Measurements from ENCODE around the gene FURIN. TPM values are rescaled to one million over a fixed set of nuclear protein-coding genes. Genes with fewer than 3 reads are reported as not detected.
"Not testable (repeated sequence)": the region's sequence is repeated elsewhere in the genome, so short reads cannot be mapped to it uniquely, and the experiment has no call there.

FURIN gene
- total and polyA plus RNA-seq, 2 donors = 11.5 to 36.7 TPM

DNA sequence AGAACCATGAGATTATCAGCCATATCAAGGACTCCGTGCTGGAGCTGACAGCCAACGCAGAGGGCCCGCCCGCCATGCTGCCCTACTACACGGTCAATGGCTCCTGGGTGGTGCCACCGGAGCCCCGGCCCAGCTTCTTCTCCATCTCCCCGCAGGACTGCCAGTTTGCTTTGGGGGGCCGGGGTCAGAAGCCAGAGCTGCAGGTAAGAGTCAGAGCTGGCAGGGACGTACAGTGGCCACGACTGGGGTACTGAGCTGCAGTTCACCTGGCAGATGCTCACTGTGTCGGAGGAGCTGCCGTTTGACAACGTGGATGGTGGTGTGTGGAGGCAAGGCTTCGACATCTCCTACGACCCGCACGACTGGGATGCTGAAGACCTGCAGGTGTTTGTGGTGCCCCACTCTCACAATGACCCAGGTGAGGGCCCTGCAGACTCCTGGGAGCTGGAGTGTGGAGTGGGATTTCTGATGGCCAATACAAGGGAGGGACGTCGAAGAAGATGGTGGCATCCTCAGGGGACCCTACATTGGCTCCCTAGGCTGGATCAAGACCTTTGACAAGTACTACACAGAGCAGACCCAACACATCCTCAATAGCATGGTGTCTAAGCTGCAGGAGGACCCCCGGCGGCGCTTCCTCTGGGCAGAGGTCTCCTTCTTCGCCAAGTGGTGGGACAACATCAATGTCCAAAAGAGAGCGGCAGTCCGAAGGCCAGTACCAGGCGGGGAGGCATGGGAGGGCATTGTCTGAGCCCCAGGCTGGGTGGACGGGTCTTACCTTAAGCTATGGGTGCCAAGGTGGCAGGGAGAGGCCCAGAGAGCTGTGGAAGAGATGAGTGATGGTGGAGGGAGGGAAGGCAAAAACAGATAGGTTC lies 37.2 kb downstream of the FURIN start:
- 95% methylated on average over 28 of the region's 28 CpGs for WGBS
- H3K36me3 ChIP-seq (ENCODE audit: control insufficient read depth in 2 of 2, insufficient read depth in 2 of 2, low read length in 1 of 2) = peaks cover 47% of the 10 kb centered on the region in 2 donors
- H3K4me3 ChIP-seq (ENCODE audit: low read length in 2 of 2) = no peak overlapping the region
- H3K4me1 ChIP-seq (ENCODE audit: control insufficient read depth in 2 of 2, insufficient read depth in 2 of 2, low read length in 2 of 2) = peaks cover 7 to 15% of the 10 kb centered on the region in 2 donors
- H3K9me3 ChIP-seq (ENCODE audit: control insufficient read depth in 2 of 2, insufficient read depth in 1 of 2, low read length in 1 of 2) = no peaks in the 10 kb centered on the region
- peaks cover 0 to 2% of the 10 kb centered on the region in 2 donors for H3K27me3 ChIP-seq (ENCODE audit: control insufficient read depth in 2 of 2, insufficient read depth in 1 of 2, low read length in 1 of 2)
- no peak overlapping the region for H3K27ac ChIP-seq (ENCODE audit: low read depth in 1 of 2, low read length in 1 of 2)
- no peak for DNase-seq (ENCODE audit: low read depth in 6 of 9, low spot score in 9 of 9)

DNA sequence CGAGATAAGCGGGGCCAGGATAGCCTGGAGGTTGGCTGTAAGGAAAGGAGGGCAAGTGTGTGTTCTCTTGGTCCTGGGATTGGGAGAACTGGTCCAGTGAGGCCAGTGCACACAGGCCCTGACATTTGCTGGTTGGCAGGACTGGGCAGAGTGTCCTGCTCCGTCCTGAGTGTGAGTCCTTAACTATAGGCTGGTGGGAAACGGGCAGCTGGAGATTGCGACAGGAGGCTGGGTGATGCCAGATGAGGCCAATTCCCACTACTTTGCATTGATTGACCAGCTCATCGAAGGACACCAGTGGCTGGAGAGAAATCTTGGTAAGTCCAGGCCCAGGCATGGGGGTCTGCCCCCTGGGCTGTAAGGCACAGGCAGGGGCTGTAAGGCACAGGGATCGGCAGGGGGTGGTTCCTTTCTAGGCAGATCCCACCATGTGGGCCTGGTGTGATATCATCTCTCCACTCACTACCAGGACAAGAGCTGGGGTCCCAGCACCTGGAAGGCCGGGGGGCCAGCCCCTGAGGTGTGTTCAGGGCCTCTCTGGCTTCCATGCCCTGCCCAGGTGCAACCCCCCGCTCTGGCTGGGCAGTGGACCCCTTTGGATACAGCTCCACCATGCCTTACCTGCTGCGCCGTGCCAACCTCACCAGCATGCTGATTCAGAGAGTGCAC lies 37.9 kb downstream of the FURIN start:
- Histone ChIP-seq H3K9me3 (ENCODE audit: control insufficient read depth in 2 of 2, insufficient read depth in 1 of 2, low read length in 1 of 2) (no peaks in the 10 kb centered on the region), H3K36me3 (ENCODE audit: control insufficient read depth in 2 of 2, insufficient read depth in 2 of 2, low read length in 1 of 2) (peaks cover 54 to 55% of the 10 kb centered on the region in 2 donors), H3K27me3 (ENCODE audit: control insufficient read depth in 2 of 2, insufficient read depth in 1 of 2, low read length in 1 of 2) (peaks cover 0 to 2% of the 10 kb centered on the region in 2 donors), H3K4me3 (ENCODE audit: low read length in 2 of 2) (no peak overlapping the region), H3K4me1 (ENCODE audit: control insufficient read depth in 2 of 2, insufficient read depth in 2 of 2, low read length in 2 of 2) (peaks cover 7 to 15% of the 10 kb centered on the region in 2 donors), H3K27ac (ENCODE audit: low read depth in 1 of 2, low read length in 1 of 2) (no peak overlapping the region)
- WGBS = 98% methylated on average over 11 of the region's 11 CpGs
- no peak for DNase-seq (ENCODE audit: low read depth in 6 of 9, low spot score in 9 of 9)

DNA sequence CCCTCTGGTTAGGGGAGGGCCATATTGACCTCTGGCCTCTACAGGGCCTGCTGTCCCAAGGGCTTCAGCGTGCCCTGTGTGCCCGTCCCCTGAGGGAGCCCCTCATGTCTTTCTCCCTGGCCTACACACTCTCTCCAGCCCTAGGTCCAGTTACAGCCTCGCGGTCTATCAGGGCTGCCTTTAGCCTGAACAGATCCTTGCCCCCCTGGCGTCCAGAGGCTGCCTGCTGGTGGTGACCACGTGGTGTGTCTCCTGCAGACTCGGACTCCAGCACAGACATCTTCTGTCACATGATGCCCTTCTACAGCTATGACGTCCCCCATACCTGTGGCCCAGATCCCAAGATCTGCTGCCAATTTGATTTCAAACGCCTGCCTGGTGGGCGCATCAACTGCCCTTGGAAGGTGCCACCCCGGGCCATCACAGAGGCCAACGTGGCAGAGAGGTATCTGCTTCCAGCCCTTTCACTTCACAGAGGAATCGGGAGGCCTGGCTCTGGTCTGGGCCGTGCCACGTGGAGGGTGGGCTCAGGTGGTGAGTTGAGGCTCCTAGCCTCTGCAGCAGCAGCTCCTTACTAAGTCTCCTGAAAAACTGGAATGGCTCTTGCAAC lies 38.8 kb downstream of the FURIN start:
- peaks cover 7 to 10% of the 10 kb centered on the region in 2 donors for H3K4me1 ChIP-seq (ENCODE audit: control insufficient read depth in 2 of 2, insufficient read depth in 2 of 2, low read length in 2 of 2)
- H3K9me3 ChIP-seq (ENCODE audit: control insufficient read depth in 2 of 2, insufficient read depth in 1 of 2, low read length in 1 of 2) = no peaks in the 10 kb centered on the region
- no peak for DNase-seq (ENCODE audit: low read depth in 6 of 9, low spot score in 9 of 9)
- H3K27ac ChIP-seq (ENCODE audit: low read depth in 1 of 2, low read length in 1 of 2) = no peak overlapping the region
- no peak overlapping the region for H3K4me3 ChIP-seq (ENCODE audit: low read length in 2 of 2)
- WGBS = 88% methylated on average over 15 of the region's 15 CpGs
- H3K27me3 ChIP-seq (ENCODE audit: control insufficient read depth in 2 of 2, insufficient read depth in 1 of 2, low read length in 1 of 2) = peaks cover 0 to 2% of the 10 kb centered on the region in 2 donors
- H3K36me3 ChIP-seq (ENCODE audit: control insufficient read depth in 2 of 2, insufficient read depth in 2 of 2, low read length in 1 of 2) = peaks cover 59 to 63% of the 10 kb centered on the region in 2 donors

- Histone ChIP-seq H3K27me3 (ENCODE audit: control insufficient read depth in 2 of 2, insufficient read depth in 1 of 2, low read length in 1 of 2) (peaks cover 0 to 2% of the 10 kb centered on the region in 2 donors), H3K4me1 (ENCODE audit: control insufficient read depth in 2 of 2, insufficient read depth in 2 of 2, low read length in 2 of 2) (peaks cover 7 to 9% of the 10 kb centered on the region in 2 donors), H3K4me3 (ENCODE audit: low read length in 2 of 2) (no peak overlapping the region), H3K9me3 (ENCODE audit: control insufficient read depth in 2 of 2, insufficient read depth in 1 of 2, low read length in 1 of 2) (no peaks in the 10 kb centered on the region), H3K36me3 (ENCODE audit: control insufficient read depth in 2 of 2, insufficient read depth in 2 of 2, low read length in 1 of 2) (peaks cover 66 to 71% of the 10 kb centered on the region in 2 donors), H3K27ac (ENCODE audit: low read depth in 1 of 2, low read length in 1 of 2) (no peak overlapping the region)
- no peak for DNase-seq (ENCODE audit: low read depth in 6 of 9, low spot score in 9 of 9)
- WGBS = 97% methylated on average over 9 of the region's 9 CpGs
These were observed 39.6 kb downstream of the FURIN start for GRCh38 chr15:90907838-90908507.

GRCh38 chr15:90909449-90909848 lies 41.1 kb downstream of the FURIN start:
- not testable (repeated sequence) for H3K4me1 ChIP-seq (ENCODE audit: control insufficient read depth in 2 of 2, insufficient read depth in 2 of 2, low read length in 2 of 2); H3K4me3 ChIP-seq (ENCODE audit: low read length in 2 of 2); H3K9me3 ChIP-seq (ENCODE audit: control insufficient read depth in 2 of 2, insufficient read depth in 1 of 2, low read length in 1 of 2); H3K27me3 ChIP-seq (ENCODE audit: control insufficient read depth in 2 of 2, insufficient read depth in 1 of 2, low read length in 1 of 2); DNase-seq (ENCODE audit: low read depth in 6 of 9, low spot score in 9 of 9); H3K27ac ChIP-seq (ENCODE audit: low read depth in 1 of 2, low read length in 1 of 2)
- H3K36me3 ChIP-seq (ENCODE audit: control insufficient read depth in 2 of 2, insufficient read depth in 2 of 2, low read length in 1 of 2) = peaks cover 80 to 83% of the 10 kb centered on the region in 2 donors
- 98% methylated on average over 11 of the region's 11 CpGs for WGBS

GRCh38 chr15:90909976-90910375 lies 41.6 kb downstream of the FURIN start:
- H3K4me3 ChIP-seq (ENCODE audit: low read length in 2 of 2) = no peak overlapping the region
- no peak overlapping the region for H3K27ac ChIP-seq (ENCODE audit: low read depth in 1 of 2, low read length in 1 of 2)
- 97% methylated on average over 8 of the region's 8 CpGs for WGBS
- H3K27me3 ChIP-seq (ENCODE audit: control insufficient read depth in 2 of 2, insufficient read depth in 1 of 2, low read length in 1 of 2) = no peaks in the 10 kb centered on the region
- DNase-seq (ENCODE audit: low read depth in 6 of 9, low spot score in 9 of 9) = no peak
- H3K4me1 ChIP-seq (ENCODE audit: control insufficient read depth in 2 of 2, insufficient read depth in 2 of 2, low read length in 2 of 2) = peaks cover 0 to 8% of the 10 kb centered on the region in 2 donors
- no peaks in the 10 kb centered on the region for H3K9me3 ChIP-seq (ENCODE audit: control insufficient read depth in 2 of 2, insufficient read depth in 1 of 2, low read length in 1 of 2)
- H3K36me3 ChIP-seq (ENCODE audit: control insufficient read depth in 2 of 2, insufficient read depth in 2 of 2, low read length in 1 of 2) = peaks cover 82 to 83% of the 10 kb centered on the region in 2 donors

DNA sequence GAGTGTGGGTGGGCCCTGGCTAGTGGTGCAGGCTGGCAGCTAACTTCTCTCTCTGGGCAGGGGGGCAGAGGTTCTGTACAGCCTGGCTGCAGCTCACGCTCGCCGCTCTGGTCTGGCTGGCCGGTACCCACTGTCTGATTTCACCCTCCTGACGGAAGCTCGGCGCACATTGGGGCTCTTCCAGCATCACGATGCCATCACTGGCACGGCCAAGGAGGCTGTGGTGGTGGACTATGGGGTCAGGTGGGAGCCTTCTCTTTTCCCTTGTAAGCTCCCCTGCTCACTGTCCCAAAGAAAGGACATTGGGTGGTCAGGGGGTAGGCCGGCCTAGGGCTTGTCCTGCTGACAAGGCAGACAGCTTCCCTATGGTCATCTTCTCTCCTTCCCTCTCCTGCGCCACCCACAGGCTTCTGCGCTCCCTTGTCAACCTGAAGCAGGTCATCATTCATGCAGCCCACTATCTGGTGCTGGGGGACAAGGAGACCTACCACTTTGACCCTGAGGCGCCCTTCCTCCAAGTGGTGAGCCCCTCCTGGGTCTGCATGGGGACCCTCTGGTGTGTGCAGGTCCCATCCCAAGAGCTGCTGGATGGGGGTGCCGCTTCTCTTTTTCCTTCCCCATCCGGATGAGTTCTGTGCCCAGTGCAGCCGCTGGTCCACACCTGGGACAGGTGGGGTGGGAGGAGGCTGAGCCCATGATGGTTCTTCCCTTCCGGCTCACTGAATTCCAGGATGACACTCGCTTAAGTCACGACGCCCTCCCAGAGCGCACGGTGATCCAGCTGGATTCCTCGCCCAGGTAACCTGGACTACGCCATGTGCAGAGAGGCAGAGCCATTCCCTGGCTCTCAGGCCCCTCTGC lies 42.3 kb downstream of the FURIN start:
- Histone ChIP-seq H3K4me3 (ENCODE audit: low read length in 2 of 2) (no peak overlapping the region), H3K27me3 (ENCODE audit: control insufficient read depth in 2 of 2, insufficient read depth in 1 of 2, low read length in 1 of 2) (no peaks in the 10 kb centered on the region), H3K36me3 (ENCODE audit: control insufficient read depth in 2 of 2, insufficient read depth in 2 of 2, low read length in 1 of 2) (peaks cover 77 to 81% of the 10 kb centered on the region in 2 donors), H3K9me3 (ENCODE audit: control insufficient read depth in 2 of 2, insufficient read depth in 1 of 2, low read length in 1 of 2) (no peaks in the 10 kb centered on the region), H3K4me1 (ENCODE audit: control insufficient read depth in 2 of 2, insufficient read depth in 2 of 2, low read length in 2 of 2) (peaks cover 0 to 15% of the 10 kb centered on the region in 2 donors), H3K27ac (ENCODE audit: low read depth in 1 of 2, low read length in 1 of 2) (no peak overlapping the region)
- 96% methylated on average over 24 of the region's 24 CpGs for WGBS
- DNase-seq (ENCODE audit: low read depth in 6 of 9, low spot score in 9 of 9) = no peak

- no peak overlapping the region for H3K4me3 ChIP-seq (ENCODE audit: low read length in 2 of 2)
- WGBS = 95% methylated on average over 19 of the region's 19 CpGs
- peaks cover 77 to 78% of the 10 kb centered on the region in 2 donors for H3K36me3 ChIP-seq (ENCODE audit: control insufficient read depth in 2 of 2, insufficient read depth in 2 of 2, low read length in 1 of 2)
- no peak for DNase-seq (ENCODE audit: low read depth in 6 of 9, low spot score in 9 of 9)
- H3K27ac ChIP-seq (ENCODE audit: low read depth in 1 of 2, low read length in 1 of 2) = no peak overlapping the region
- no peaks in the 10 kb centered on the region for H3K27me3 ChIP-seq (ENCODE audit: control insufficient read depth in 2 of 2, insufficient read depth in 1 of 2, low read length in 1 of 2)
- no peaks in the 10 kb centered on the region for H3K9me3 ChIP-seq (ENCODE audit: control insufficient read depth in 2 of 2, insufficient read depth in 1 of 2, low read length in 1 of 2)
- H3K4me1 ChIP-seq (ENCODE audit: control insufficient read depth in 2 of 2, insufficient read depth in 2 of 2, low read length in 2 of 2) = peaks cover 3 to 21% of the 10 kb centered on the region in 2 donors
These were observed 42.9 kb downstream of the FURIN start for GRCh38 chr15:90911302-90911623.
